ENCODE measurements around the gene TEX14. TPM values are rescaled to one million over a fixed set of nuclear protein-coding genes. Genes with fewer than 3 reads are reported as not detected.

Gene TEX14
- total RNA-seq, 6 experiments from 2014 or later, result 0.04 to 0.12 (median 0.09) TPM; not detected in 3

DNA sequence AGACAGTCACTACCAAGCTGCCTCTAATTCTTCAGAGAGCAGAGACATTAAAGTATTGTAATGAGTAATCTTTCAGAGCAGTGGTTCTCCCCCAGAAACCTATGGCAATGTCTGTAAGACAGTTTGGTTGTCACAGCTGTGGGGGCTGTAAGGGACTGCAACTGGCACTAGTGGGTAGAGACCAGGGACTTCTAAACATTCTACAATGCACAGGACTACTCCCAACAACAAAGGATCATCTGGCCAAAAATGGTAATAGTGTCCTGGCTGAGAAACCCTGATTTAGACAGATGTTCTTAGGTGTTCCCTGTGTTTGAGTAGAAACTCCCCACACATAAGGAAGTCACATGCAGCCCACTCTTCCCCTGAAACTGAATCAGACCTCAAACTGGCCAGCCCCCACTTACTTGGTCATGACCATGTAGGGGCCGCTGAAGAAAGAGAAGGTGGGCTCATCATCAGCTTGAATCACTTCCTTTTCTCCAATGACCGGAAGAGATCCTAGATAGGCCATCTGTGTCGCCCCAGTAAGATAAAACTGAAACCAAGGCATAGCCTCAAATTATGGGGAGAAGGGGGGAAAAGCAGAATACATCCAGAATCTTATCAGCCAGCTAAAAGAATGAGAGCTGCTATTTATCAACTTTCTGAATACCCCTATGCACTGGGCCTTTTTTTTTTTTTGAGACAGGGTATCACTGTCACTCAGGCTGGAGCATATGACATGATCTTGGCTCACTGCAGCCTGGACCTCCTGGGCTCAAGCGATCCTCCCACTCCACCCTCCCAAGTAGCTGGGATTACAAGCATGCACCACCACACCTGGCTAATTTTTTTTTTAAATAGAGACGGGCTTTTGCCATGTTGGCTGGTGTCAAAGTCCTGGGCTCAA, 75.8 kb downstream of the TEX14 start:
- DNase-seq (no peak), ATAC-seq (no peak)
- Histone ChIP-seq H3K27ac (no peak overlapping the region), H3K4me3 (no peak overlapping the region), H3K9me3 (no peaks in the 10 kb centered on the region), H3K4me1 (no peaks in the 10 kb centered on the region), H3K36me3 (no peaks in the 10 kb centered on the region), H3K27me3 (no peaks in the 10 kb centered on the region)
- no peak for TF ChIP-seq POLR2A (IDR thresholded peaks at IDR 0.05)
- TF ChIP-seq, protein P1, sequence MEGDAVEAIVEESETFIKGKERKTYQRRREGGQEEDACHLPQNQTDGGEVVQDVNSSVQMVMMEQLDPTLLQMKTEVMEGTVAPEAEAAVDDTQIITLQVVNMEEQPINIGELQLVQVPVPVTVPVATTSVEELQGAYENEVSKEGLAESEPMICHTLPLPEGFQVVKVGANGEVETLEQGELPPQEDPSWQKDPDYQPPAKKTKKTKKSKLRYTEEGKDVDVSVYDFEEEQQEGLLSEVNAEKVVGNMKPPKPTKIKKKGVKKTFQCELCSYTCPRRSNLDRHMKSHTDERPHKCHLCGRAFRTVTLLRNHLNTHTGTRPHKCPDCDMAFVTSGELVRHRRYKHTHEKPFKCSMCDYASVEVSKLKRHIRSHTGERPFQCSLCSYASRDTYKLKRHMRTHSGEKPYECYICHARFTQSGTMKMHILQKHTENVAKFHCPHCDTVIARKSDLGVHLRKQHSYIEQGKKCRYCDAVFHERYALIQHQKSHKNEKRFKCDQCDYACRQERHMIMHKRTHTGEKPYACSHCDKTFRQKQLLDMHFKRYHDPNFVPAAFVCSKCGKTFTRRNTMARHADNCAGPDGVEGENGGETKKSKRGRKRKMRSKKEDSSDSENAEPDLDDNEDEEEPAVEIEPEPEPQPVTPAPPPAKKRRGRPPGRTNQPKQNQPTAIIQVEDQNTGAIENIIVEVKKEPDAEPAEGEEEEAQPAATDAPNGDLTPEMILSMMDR (IDR thresholded peaks at IDR 0.05), result no peak
- intact Hi-C loops (cut with DNase I), result no loop called here
- 64% methylated on average over 5 of the region's 5 CpGs for WGBS (ENCODE audit: insufficient coverage, low coverage, low lambda C conversion rate, missing lambda C conversion rate)

DNA sequence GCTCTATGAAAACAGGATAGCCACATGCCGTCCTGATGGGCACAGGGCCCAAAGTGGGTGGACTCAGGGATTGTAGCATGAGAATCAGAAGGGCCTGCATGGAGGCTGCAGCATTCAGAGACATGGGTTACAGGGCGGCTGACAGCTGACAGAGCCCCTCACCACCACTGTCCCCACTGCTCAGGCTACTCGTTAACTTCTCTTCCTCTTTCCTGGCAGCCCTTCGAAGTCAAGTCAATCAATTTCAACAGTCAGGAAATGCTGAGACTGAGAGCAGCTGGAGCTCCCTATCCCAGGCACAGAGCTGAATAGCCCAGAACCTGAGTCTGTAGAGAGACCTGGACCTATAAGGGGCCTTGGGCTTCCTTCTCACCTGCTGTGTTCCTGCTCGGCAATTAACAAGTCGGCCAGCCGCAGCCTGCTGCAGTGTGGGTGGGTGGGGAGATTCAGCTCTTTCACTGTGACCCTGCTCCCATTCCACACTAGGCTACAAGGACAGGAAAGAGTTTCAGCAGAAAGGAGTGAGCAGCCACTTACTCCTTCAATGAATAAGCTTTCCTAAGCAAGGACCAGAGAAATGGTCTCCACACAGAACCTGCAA, 76.9 kb downstream of the TEX14 start:
- Histone ChIP-seq H3K27ac (no peak overlapping the region), H3K36me3 (no peaks in the 10 kb centered on the region), H3K4me1 (no peaks in the 10 kb centered on the region), H3K9me3 (no peaks in the 10 kb centered on the region), H3K4me3 (no peak overlapping the region), H3K27me3 (no peaks in the 10 kb centered on the region)
- ATAC-seq (no peak), DNase-seq (no peak)
- intact Hi-C loops (cut with DNase I), result no loop called here
- WGBS (ENCODE audit: insufficient coverage, low coverage, low lambda C conversion rate, missing lambda C conversion rate), result no CpG with 5 or more reads among the region's 7 CpGs
- no peak for TF ChIP-seq POLR2A (IDR thresholded peaks at IDR 0.05)
- TF ChIP-seq, protein P1 (IDR thresholded peaks at IDR 0.05), result no peak

DNA sequence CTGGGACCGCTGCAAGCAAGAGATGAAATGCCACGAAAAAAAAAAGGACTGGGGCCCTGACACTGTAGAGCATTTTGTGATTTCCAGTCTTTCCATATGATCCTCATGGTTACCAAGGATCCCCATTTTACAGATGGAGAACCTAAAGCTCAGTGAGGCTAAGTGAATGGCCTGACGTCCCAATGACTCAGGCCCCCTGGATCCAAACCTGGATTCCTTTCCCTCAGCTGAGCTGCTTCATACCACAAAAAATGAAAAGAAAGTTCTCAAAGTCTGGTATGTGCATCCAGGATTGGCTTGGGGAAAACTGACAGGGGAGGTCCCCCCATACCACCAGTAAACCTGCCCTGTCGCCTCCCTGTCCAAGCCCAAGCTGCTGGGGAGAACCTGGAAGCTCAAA, 80.5 kb downstream of the TEX14 start:
- no peak overlapping the region for H3K4me3 ChIP-seq
- no peaks in the 10 kb centered on the region for H3K9me3 ChIP-seq
- H3K4me1 ChIP-seq, result no peaks in the 10 kb centered on the region
- intact Hi-C loops (cut with DNase I), result no loop called here
- H3K27me3 ChIP-seq, result no peaks in the 10 kb centered on the region
- no peak overlapping the region for H3K27ac ChIP-seq
- no peak for ATAC-seq
- TF ChIP-seq, protein P1 (IDR thresholded peaks at IDR 0.05), result no peak
- TF ChIP-seq POLR2A (IDR thresholded peaks at IDR 0.05), result no peak
- no peaks in the 10 kb centered on the region for H3K36me3 ChIP-seq
- 68% methylated on average over 3 of the region's 4 CpGs for WGBS (ENCODE audit: insufficient coverage, low coverage, low lambda C conversion rate, missing lambda C conversion rate)
- no peak for DNase-seq

DNA sequence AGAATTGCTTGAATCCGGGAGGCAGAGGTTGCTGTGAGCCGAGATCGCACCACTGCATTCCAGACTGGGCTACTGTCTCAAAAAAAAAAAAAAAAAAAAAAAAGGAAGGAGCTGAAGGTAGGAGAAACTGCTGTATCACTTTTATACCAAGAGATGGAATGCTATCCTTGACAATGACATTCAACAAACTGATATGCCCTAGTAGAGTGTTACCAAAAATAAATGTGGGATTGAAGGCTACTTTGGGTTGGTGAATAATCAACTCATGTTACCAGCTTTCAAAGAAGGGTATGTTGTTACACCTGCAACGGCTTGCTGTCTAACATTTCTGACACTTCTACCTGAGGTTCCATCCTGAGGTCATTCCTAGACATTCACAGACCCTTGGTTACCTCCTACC, 84.9 kb downstream of the TEX14 start:
- WGBS (ENCODE audit: insufficient coverage, low coverage, low lambda C conversion rate, missing lambda C conversion rate), result 92% methylated on average over 2 of the region's 4 CpGs
- Histone ChIP-seq H3K36me3 (no peaks in the 10 kb centered on the region), H3K27ac (no peak overlapping the region), H3K27me3 (no peaks in the 10 kb centered on the region), H3K4me3 (no peak overlapping the region), H3K9me3 (no peaks in the 10 kb centered on the region), H3K4me1 (no peaks in the 10 kb centered on the region)
- DNase-seq (no peak), ATAC-seq (no peak)
- intact Hi-C loops (cut with DNase I), result no loop called here
- TF ChIP-seq, protein P1 (IDR thresholded peaks at IDR 0.05), result no peak
- TF ChIP-seq POLR2A (IDR thresholded peaks at IDR 0.05), result no peak
